ENCODE results near the gene EMID1.

EMID1 gene

DNA sequence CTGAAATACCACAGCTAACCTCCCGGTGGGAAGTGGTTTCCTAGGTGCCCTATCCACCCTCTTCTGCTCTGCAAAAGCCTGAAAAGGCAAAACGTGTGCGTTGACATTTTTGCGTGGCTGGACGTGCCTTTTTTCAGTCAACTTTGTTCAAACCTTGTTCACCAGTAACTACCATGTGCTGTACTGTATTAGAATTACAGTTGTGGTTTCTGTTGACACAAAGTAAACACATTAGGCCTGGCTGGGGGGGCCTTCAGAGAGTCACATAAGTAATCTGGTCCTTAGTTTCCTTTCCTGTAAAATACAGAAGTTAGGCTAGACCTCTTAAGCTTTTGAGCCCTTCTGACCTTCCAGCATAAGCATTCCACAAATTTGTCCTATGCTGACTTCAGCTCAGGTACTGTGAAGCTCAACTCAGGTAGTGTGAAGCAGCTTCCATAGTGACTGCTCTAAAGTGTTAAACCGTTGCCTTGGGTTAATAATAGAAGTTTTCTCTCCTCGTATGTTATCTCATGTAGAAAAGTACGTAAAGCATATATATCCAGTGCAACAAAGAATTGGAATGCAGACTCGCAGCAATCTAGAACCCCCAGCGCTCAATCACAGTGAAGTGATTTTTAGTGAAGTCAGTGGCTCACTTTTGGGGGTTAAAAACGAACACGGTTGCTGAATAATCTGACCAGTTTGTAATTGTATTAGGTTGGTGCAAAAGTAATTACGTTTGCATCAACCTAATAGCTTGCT lies 64.2 kb downstream of the EMID1 start:
- Histone ChIP-seq H3K9ac (ENCODE audit: low read length) (peak overlapping the region; percentile 92), H3K36me3 (ENCODE audit: insufficient read depth, low read length) (peaks cover 32% of the 10 kb centered on the region), H3K9me3 (ENCODE audit: low read length) (no peaks in the 10 kb centered on the region), H3K4me3 (ENCODE audit: low read depth in 1 of 2, low read length in 2 of 2) (peak overlapping the region; percentile 93 to 98), H3K4me1 (ENCODE audit: insufficient read depth, low read length) (peaks cover 55% of the 10 kb centered on the region), H3K27ac (ENCODE audit: low read depth, low read length) (peak overlapping the region; percentile 99), H3K27me3 (ENCODE audit: control insufficient read depth in 1 of 2, insufficient read depth in 2 of 2, low read length in 2 of 2) (no peaks in the 10 kb centered on the region)

DNA sequence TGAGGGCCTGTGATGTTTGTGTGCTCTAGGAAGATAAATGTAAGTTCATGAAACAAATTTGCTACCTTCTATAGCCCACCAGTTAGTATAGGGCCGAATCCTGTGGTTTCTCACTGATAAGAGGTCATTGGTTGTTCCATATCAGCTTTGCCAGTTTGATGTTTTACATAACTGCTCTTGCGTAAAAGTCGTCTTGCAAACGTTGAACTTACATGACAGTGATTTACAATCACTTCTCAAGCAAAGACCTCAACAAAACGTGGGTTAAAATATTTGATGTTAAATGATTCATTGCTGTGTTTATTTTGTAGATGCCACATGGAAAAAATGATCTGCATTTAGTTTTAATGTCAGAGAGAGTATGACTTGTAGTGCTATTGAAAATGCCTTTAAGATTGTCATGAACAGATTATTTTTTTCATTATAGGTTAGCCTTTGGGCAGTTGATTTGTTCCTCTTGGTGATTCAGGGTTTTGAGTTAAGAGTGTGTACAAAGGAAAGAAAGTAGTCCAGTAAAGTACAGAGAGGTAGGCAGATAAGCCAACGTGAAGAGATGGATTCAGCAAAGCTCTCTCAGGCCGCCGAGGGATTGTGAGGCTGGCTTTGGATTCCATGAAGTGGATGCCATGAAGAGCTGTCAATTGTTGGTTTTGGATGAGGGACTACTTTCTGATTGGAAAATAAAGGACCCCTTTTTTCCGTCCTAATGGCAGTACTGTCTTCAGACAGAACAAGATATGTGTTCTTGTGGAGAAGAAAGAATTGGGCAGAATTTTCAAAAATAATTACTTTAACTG lies 65.0 kb downstream of the EMID1 start:
- Histone ChIP-seq H3K9me3 (ENCODE audit: low read length) (no peaks in the 10 kb centered on the region), H3K4me3 (ENCODE audit: low read depth in 1 of 2, low read length in 2 of 2) (peak overlapping the region; percentile 93 to 98), H3K27me3 (ENCODE audit: control insufficient read depth in 1 of 2, insufficient read depth in 2 of 2, low read length in 2 of 2) (no peaks in the 10 kb centered on the region), H3K36me3 (ENCODE audit: insufficient read depth, low read length) (peaks cover 32% of the 10 kb centered on the region), H3K9ac (ENCODE audit: low read length) (peak overlapping the region; percentile 19), H3K4me1 (ENCODE audit: insufficient read depth, low read length) (peaks cover 63% of the 10 kb centered on the region), H3K27ac (ENCODE audit: low read depth, low read length) (peak overlapping the region; percentile 99)

GRCh38 chr22:29272624-29273023 lies 66.9 kb downstream of the EMID1 start:
- Histone ChIP-seq H3K9me3 (ENCODE audit: low read length) (no peaks in the 10 kb centered on the region), H3K4me3 (ENCODE audit: low read depth in 1 of 2, low read length in 2 of 2) (no peak overlapping the region), H3K9ac (ENCODE audit: low read length) (no peak overlapping the region), H3K36me3 (ENCODE audit: insufficient read depth, low read length) (peaks cover 45% of the 10 kb centered on the region), H3K27ac (ENCODE audit: low read depth, low read length) (no peak overlapping the region), H3K4me1 (ENCODE audit: insufficient read depth, low read length) (peaks cover 56% of the 10 kb centered on the region), H3K27me3 (ENCODE audit: control insufficient read depth in 1 of 2, insufficient read depth in 2 of 2, low read length in 2 of 2) (no peaks in the 10 kb centered on the region)

DNA sequence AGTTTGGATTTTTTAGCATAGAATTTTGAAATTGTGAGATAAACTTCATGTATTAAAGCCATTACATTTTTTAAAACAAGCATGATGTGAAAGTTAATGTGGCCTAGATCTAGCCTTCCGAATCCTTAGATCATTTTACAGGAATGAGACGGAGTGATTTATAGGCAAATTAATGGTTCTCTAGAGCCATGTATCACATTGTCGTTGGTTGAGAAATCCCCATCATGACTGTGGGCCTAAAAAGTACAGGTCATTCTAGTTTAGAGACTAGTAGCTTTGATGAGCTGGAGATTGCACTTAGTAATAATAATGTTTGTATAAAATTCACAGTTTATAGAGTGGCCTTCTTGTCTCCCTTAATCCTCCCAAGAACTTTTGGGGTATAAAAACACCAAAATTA lies 69.5 kb downstream of the EMID1 start:
- H3K36me3 ChIP-seq (ENCODE audit: insufficient read depth, low read length): peaks cover 68% of the 10 kb centered on the region
- no peak overlapping the region for H3K27ac ChIP-seq (ENCODE audit: low read depth, low read length)
- H3K9me3 ChIP-seq (ENCODE audit: low read length): no peaks in the 10 kb centered on the region
- H3K4me1 ChIP-seq (ENCODE audit: insufficient read depth, low read length): peaks cover 48% of the 10 kb centered on the region
- H3K4me3 ChIP-seq (ENCODE audit: low read depth in 1 of 2, low read length in 2 of 2): no peak overlapping the region
- H3K9ac ChIP-seq (ENCODE audit: low read length): no peak overlapping the region
- no peaks in the 10 kb centered on the region for H3K27me3 ChIP-seq (ENCODE audit: control insufficient read depth in 1 of 2, insufficient read depth in 2 of 2, low read length in 2 of 2)

- Histone ChIP-seq H3K4me3 (ENCODE audit: low read depth in 1 of 2, low read length in 2 of 2) (no peak overlapping the region), H3K27ac (ENCODE audit: low read depth, low read length) (no peak overlapping the region), H3K4me1 (ENCODE audit: insufficient read depth, low read length) (peaks cover 39% of the 10 kb centered on the region), H3K36me3 (ENCODE audit: insufficient read depth, low read length) (peaks cover 72% of the 10 kb centered on the region), H3K9ac (ENCODE audit: low read length) (no peak overlapping the region), H3K9me3 (ENCODE audit: low read length) (no peaks in the 10 kb centered on the region), H3K27me3 (ENCODE audit: control insufficient read depth in 1 of 2, insufficient read depth in 2 of 2, low read length in 2 of 2) (no peaks in the 10 kb centered on the region)
These were observed 70.3 kb downstream of the EMID1 start for GRCh38 chr22:29275819-29276565.

DNA sequence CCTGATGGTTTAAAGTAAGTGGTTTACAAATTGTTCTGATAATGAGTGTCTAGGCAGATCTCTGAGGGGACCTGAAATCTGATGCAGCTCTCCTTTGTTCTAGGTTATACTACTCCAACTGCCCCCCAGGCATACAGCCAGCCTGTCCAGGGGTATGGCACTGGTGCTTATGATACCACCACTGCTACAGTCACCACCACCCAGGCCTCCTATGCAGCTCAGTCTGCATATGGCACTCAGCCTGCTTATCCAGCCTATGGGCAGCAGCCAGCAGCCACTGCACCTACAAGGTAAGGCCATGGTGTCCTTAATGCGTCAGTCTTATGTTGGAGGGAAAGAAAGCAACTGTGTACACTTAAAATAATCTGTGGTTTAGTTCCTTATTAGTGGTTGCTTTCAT lies 72.2 kb downstream of the EMID1 start:
- no peaks in the 10 kb centered on the region for H3K9me3 ChIP-seq (ENCODE audit: low read length)
- peaks cover 81% of the 10 kb centered on the region for H3K36me3 ChIP-seq (ENCODE audit: insufficient read depth, low read length)
- no peak overlapping the region for H3K27ac ChIP-seq (ENCODE audit: low read depth, low read length)
- H3K27me3 ChIP-seq (ENCODE audit: control insufficient read depth in 1 of 2, insufficient read depth in 2 of 2, low read length in 2 of 2): no peaks in the 10 kb centered on the region
- peaks cover 21% of the 10 kb centered on the region for H3K4me1 ChIP-seq (ENCODE audit: insufficient read depth, low read length)
- no peak overlapping the region for H3K9ac ChIP-seq (ENCODE audit: low read length)
- H3K4me3 ChIP-seq (ENCODE audit: low read depth in 1 of 2, low read length in 2 of 2): no peak overlapping the region

- H3K27ac ChIP-seq (ENCODE audit: low read depth, low read length): no peak overlapping the region
- no peaks in the 10 kb centered on the region for H3K9me3 ChIP-seq (ENCODE audit: low read length)
- no peak overlapping the region for H3K9ac ChIP-seq (ENCODE audit: low read length)
- H3K27me3 ChIP-seq (ENCODE audit: control insufficient read depth in 1 of 2, insufficient read depth in 2 of 2, low read length in 2 of 2): no peaks in the 10 kb centered on the region
- H3K4me3 ChIP-seq (ENCODE audit: low read depth in 1 of 2, low read length in 2 of 2): no peak overlapping the region
- H3K36me3 ChIP-seq (ENCODE audit: insufficient read depth, low read length): peaks cover 89% of the 10 kb centered on the region
- H3K4me1 ChIP-seq (ENCODE audit: insufficient read depth, low read length): peaks cover 7% of the 10 kb centered on the region
These were observed 78.5 kb downstream of the EMID1 start for GRCh38 chr22:29284196-29284595.

- Histone ChIP-seq H3K27me3 (ENCODE audit: control insufficient read depth in 1 of 2, insufficient read depth in 2 of 2, low read length in 2 of 2) (no peaks in the 10 kb centered on the region), H3K9me3 (ENCODE audit: low read length) (no peaks in the 10 kb centered on the region), H3K36me3 (ENCODE audit: insufficient read depth, low read length) (peaks cover 94% of the 10 kb centered on the region), H3K9ac (ENCODE audit: low read length) (no peak overlapping the region), H3K27ac (ENCODE audit: low read depth, low read length) (no peak overlapping the region), H3K4me3 (ENCODE audit: low read depth in 1 of 2, low read length in 2 of 2) (no peak overlapping the region), H3K4me1 (ENCODE audit: insufficient read depth, low read length) (peaks cover 20% of the 10 kb centered on the region)
These were observed 83.1 kb downstream of the EMID1 start for GRCh38 chr22:29288837-29289236.

- Histone ChIP-seq H3K4me1 (ENCODE audit: insufficient read depth, low read length) (peaks cover 20% of the 10 kb centered on the region), H3K9me3 (ENCODE audit: low read length) (no peaks in the 10 kb centered on the region), H3K27me3 (ENCODE audit: control insufficient read depth in 1 of 2, insufficient read depth in 2 of 2, low read length in 2 of 2) (no peaks in the 10 kb centered on the region), H3K4me3 (ENCODE audit: low read depth in 1 of 2, low read length in 2 of 2) (no peak overlapping the region), H3K9ac (ENCODE audit: low read length) (no peak overlapping the region), H3K36me3 (ENCODE audit: insufficient read depth, low read length) (peaks cover 93% of the 10 kb centered on the region), H3K27ac (ENCODE audit: low read depth, low read length) (no peak overlapping the region)
These were observed 84.4 kb downstream of the EMID1 start for GRCh38 chr22:29290061-29290460.

DNA sequence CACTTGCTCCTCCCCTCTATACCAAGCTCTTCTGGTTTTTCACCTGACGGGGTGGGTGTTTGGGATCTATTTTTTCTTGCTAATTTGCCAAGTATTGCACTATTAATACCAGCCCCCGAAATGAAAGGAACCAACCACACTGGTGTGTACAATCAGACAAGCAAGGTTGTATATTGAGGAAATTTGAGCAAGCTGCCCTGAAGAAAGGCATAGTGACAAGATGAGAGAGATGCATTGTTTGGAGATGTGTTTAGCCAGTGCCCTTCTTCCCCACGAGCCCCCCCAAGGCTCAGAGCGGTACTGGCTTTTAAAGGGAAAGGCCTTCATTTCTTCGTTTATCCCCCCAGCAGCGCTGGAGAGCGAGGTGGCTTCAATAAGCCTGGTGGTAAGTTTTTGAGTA lies 85.5 kb downstream of the EMID1 start:
- Histone ChIP-seq H3K4me1 (ENCODE audit: insufficient read depth, low read length) (peaks cover 20% of the 10 kb centered on the region), H3K27me3 (ENCODE audit: control insufficient read depth in 1 of 2, insufficient read depth in 2 of 2, low read length in 2 of 2) (no peaks in the 10 kb centered on the region), H3K9ac (ENCODE audit: low read length) (no peak overlapping the region), H3K36me3 (ENCODE audit: insufficient read depth, low read length) (peaks cover 93% of the 10 kb centered on the region), H3K9me3 (ENCODE audit: low read length) (no peaks in the 10 kb centered on the region), H3K27ac (ENCODE audit: low read depth, low read length) (no peak overlapping the region), H3K4me3 (ENCODE audit: low read depth in 1 of 2, low read length in 2 of 2) (no peak overlapping the region)

DNA sequence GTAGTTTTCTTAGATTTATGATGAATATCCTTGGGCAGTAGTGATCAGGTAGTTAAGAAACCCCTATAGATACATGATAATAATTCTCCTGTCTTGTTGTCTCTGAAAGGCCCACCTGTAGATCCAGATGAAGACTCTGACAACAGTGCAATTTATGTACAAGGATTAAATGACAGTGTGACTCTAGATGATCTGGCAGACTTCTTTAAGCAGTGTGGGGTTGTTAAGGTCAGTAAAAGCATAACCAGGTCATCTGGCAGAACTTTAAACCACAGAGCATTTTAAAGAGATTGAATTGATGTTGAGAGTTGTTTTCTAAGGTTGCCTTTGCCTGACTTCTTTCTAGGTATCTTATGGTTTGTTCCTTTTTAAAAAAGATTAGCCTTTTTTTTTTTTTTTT lies 86.7 kb downstream of the EMID1 start:
- Histone ChIP-seq H3K27me3 (ENCODE audit: control insufficient read depth in 1 of 2, insufficient read depth in 2 of 2, low read length in 2 of 2) (no peaks in the 10 kb centered on the region), H3K4me1 (ENCODE audit: insufficient read depth, low read length) (peaks cover 20% of the 10 kb centered on the region), H3K4me3 (ENCODE audit: low read depth in 1 of 2, low read length in 2 of 2) (no peak overlapping the region), H3K9ac (ENCODE audit: low read length) (no peak overlapping the region), H3K9me3 (ENCODE audit: low read length) (no peaks in the 10 kb centered on the region), H3K27ac (ENCODE audit: low read depth, low read length) (no peak overlapping the region), H3K36me3 (ENCODE audit: insufficient read depth, low read length) (peaks cover 93% of the 10 kb centered on the region)
